ENCODE data around the gene TMEM94. TPM values are rescaled to one million over a fixed set of nuclear protein-coding genes. Genes with fewer than 3 reads are reported as not detected.
"Not testable (repeated sequence)": the region's sequence is repeated elsewhere in the genome, so short reads cannot be mapped to it uniquely, and the experiment has no call there.

TMEM94 gene
- total RNA-seq, 1 experiment from 2014 or later = 53.2 TPM

DNA sequence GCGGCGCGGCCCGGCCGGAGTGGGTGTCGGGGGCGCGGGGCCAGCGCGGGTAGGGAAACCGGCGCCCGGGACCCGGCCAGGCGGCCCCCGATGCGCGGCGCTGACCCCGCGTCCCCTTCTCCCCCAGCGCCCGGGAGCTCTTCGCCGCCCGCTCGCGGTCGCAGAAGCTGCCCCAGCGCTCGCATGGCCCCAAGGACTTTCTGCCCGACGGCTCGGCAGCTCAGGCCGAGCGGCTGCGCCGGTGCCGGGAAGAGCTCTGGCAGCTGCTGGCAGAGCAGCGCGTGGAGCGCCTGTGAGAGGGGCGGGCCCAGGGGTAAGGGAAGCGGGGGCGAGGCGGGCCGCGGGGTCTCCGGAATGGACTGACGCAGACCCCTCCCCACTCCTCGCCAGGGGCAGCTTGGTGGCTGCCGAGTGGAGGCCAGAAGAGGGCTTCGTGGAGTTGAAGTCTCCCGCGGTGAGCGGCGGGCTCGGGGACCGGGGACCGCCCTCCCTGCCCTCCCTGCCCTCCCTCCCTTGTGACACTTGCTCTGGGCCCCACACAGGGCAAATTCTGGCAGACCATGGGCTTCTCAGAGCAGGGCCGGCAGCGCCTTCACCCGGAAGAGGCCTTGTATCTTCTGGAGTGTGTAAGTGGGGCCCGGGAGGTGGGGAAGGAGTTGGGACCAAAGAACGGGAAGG lies 60.3 kb downstream of the TMEM94 start:
- no peak for DNase-seq (ENCODE audit: low spot score)

DNA sequence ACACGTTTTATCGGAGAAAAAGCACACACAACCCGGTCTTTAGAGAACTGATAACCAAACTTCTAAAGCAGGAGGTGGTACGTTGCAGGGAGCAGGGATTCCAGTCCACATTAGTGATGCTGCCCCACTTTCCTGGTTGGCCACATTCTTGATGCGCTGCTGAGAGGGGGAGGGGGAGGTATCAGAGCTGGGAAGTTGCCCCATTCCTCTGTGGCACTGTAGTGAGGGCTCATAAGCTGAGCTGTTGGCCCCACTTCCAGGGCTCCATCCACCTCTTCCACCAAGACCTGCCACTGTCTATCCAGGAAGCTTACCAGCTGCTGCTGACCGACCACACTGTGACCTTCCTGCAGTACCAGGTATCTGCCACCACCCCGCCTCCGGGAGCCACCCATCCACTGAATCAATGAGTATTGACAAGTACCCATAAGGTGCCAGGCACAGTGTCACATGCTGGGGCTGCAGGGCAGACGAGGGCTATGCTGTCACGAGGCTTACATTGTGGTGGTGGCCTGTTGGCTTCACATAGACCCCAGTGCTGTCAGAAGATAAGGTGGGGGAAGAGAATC lies 60.9 kb downstream of the TMEM94 start:
- in situ Hi-C loops (cut with HindIII; ENCODE audit: low sequenced_read_pairs) = no loop called here
- no peak for DNase-seq (ENCODE audit: low spot score)

More for the DNA sequence above, 60.3 kb downstream of the TMEM94 start:
- in situ Hi-C loops (cut with HindIII; ENCODE audit: low sequenced_read_pairs) = no loop called here

- no peak for DNase-seq (ENCODE audit: low spot score)
- in situ Hi-C loops (cut with HindIII; ENCODE audit: low sequenced_read_pairs) = no loop called here
These were observed 61.8 kb downstream of the TMEM94 start for GRCh38 chr17:75518201-75518600.

- in situ Hi-C loops (cut with HindIII; ENCODE audit: low sequenced_read_pairs) = no loop called here
These were observed 62.6 kb downstream of the TMEM94 start for GRCh38 chr17:75518983-75519537.

GRCh38 chr17:75520413-75520812 lies 64.0 kb downstream of the TMEM94 start:
- DNase-seq (ENCODE audit: low spot score); in situ Hi-C loops (cut with HindIII; ENCODE audit: low sequenced_read_pairs): not testable (repeated sequence)

More at GRCh38 chr17:75518983-75519537, 62.6 kb downstream of the TMEM94 start:
- no peak for DNase-seq (ENCODE audit: low spot score)

DNA sequence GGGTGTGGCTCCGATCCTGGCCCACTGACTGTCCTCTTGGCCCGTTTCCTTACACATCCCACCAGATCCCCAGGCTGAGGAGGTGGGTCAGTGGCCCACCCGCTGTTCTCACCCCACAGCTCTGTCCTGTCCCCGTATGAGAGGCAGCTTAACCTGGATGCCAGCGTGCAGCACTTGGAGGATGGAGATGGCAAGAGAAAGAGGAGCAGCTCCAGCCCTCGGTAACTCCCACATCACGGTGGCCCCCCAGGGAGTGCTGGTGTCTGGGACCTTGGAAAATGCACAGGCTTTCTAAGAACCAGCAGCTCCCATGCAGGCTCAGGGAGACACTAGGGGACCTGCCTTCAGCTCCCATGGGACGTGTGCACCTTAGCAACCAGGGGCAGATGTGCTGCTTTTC lies 64.9 kb downstream of the TMEM94 start:
- DNase-seq (ENCODE audit: low spot score) = no peak
- in situ Hi-C loops (cut with HindIII; ENCODE audit: low sequenced_read_pairs) = no loop called here

DNA sequence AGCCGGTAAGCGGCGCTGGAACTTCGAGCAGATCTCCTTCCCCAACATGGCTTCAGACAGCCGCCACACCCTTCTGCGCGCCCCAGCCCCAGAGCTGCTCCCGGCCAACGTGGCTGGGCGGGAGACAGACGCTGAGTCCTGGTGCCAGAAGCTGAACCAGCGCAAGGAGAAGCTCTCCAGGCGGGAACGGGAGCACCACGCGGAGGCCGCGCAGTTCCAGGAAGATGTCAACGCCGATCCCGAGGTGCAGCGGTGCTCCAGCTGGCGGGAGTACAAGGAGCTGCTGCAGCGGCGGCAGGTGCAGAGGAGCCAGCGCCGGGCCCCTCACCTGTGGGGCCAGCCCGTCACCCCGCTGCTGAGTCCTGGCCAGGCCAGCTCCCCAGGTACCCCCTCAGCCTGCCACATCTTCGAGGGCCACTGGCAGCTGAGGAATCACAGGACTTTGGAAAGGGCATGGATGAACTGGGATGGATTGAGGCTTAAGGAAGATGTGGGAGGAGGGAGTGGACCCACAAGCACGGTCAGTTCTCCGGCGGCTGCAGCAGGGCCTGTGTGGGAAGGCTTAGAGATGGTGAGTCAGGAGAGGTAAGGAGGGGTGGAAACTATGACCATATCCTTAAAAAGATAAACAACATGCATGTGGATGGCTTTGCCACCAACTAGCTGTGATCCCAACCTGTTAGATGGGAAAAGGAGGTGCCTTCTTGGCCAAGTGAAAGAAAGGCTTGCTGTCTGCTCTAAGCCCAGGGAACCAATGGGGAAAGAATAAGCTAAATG lies 65.7 kb downstream of the TMEM94 start:
- in situ Hi-C loops (cut with HindIII; ENCODE audit: low sequenced_read_pairs) = no loop called here
- DNase-seq (ENCODE audit: low spot score) = no peak

GRCh38 chr17:75523647-75524046 lies 67.2 kb downstream of the TMEM94 start:
- in situ Hi-C loops (cut with HindIII; ENCODE audit: low sequenced_read_pairs) = no loop called here
- DNase-seq (ENCODE audit: low spot score) = no peak

DNA sequence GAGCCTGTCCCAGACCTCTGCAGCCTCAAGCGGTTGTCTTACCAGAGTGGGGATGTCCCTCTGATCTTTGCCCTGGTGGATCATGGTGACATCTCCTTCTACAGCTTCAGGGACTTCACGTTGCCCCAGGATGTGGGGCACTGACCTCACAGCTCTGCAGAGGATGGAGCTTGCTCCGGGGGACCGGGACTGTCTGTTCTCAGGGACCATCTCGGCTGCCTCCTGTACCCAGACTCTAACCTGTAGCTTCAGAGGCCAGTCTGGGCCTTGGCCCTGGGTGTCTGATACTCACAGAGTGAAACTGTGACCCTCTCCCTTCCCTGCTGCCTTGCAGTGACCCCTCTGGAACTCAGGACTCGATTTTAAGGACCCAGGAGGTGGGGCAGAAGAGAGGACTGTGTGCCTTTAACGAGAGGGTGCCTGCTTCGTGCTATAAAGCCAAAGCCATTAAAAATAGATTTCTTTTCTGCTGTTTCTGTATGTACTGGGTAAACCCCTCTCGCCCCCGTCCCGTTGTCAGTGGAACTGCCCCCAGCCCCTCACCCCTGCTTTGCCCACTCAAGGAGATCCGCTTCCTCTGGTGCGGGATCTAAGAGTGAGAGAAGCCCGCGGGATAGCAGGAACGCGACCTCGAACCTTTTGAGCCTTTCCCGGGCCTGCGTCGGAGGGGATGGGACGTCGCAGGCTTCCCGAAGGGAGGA lies 68.0 kb downstream of the TMEM94 start:
- no peak for DNase-seq (ENCODE audit: low spot score)
- in situ Hi-C loops (cut with HindIII; ENCODE audit: low sequenced_read_pairs) = no loop called here

GRCh38 chr17:75524970-75525805 lies 68.8 kb downstream of the TMEM94 start, which contains the start of gene LLGL2:
LLGL2 (plus strand) TSS chr17:75525697; CDS start chr17:75543427, 17,730 bp downstream.
- in situ Hi-C loops (cut with HindIII; ENCODE audit: low sequenced_read_pairs) = no loop called here
- peak; percentile 67 for DNase-seq (ENCODE audit: low spot score)

DNA sequence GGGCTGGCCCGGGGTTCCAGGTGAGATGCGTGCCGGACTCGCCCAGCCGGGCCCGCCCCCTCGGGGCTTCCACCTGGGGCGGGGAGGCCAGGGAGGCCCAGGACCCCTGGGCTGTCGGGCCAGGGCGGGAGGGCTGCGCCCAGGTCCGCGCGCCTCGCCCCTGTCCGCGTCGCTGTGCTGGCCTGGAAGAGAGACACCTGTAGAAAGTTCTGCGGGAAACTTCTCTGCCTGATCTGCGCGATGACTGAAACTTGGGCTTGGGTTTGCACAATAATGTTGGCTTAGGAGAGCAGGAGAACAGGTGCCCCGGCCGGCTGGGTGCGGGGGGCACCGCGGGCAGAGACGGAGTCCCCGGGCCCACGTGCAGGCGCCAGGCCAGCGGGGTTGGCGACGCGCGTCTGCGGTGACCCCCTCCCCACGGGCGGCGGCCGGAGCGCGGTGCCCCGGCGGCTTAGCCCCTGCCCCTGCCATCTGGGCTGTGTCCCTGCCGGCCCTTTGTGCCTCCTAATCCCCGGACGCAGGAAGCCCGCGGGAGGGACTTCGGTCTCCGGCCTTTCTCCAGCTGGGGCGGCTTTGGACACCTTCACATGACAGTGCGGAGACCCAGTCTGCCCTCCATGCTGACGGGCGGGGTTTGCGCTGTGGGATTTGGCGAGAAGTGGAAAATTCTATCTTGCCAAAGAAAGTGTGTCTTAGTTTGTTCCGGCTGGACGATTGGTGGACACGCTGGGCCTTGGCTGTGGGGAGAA lies 69.5 kb downstream of the TMEM94 start:
- in situ Hi-C loops (cut with HindIII; ENCODE audit: low sequenced_read_pairs) = no loop called here
- no peak for DNase-seq (ENCODE audit: low spot score)

GRCh38 chr17:75526555-75527270 lies 70.3 kb downstream of the TMEM94 start:
- in situ Hi-C loops (cut with HindIII; ENCODE audit: low sequenced_read_pairs) = no loop called here
- no peak for DNase-seq (ENCODE audit: low spot score)

DNA sequence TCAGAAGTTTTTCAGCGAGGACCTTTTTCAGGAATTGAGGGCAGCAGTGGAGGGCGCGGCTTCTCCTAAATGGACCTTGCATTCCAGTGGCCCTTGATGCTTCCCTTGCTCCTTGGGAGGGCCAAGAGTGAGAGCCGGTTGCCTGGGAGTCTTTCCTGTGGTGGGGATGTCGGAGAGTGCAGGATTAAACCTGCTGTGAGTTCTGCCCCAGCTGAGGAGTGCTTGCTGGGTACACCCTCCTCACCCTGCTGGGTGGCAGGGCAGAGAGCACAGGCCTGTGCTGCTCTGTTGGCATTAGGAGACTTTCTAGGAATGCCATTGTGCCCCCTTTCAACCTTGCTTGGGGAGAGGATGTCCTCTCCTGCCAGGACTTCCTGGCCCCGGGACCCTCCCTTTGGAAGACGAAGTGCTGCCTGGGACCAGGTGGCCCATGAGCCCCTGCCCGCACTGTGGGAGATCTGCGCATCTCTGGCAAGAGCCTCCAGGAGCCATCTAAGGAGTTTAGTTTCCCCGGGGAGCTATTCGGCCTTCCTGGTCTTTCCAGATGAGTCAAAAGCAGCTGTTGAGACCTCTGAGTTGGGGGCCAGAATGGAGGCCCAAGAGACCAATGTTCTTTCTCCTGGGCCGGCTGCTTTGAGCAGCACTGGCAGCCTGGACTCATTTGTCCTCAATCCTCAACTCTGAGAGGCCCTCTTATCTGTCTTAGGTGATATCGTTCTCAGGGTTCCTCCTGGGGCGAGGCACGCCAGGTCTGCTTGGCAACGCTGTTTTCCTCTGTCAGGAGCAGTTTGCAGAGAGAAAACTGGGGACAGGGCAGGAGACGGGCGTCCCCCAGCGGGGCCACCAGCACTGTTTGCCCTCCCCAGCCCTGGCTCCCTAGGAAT lies 74.6 kb downstream of the TMEM94 start:
- no peak for DNase-seq (ENCODE audit: low spot score)
- in situ Hi-C loops (cut with HindIII; ENCODE audit: low sequenced_read_pairs) = no loop called here

DNA sequence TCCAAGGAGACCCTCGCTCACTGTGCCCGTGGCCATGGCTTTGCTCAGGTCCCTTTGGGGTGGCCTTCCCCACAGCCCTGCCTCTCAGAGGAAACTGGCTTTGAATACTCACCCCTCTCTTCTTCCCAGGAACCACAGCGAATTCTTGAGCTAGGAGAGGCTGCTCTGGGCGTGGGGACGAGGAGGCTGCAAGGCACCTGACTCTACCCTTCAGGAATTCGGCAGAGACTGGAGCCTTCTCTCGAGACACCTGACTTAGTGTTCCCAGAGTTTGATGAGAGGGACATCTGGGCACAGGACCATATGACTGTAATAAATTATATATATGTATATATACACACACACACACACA lies 75.3 kb downstream of the TMEM94 start:
- DNase-seq (ENCODE audit: low spot score) = no peak

GRCh38 chr17:75535119-75535537 lies 78.7 kb downstream of the TMEM94 start:
- DNase-seq (ENCODE audit: low spot score) = no peak
- in situ Hi-C loops (cut with HindIII; ENCODE audit: low sequenced_read_pairs) = no loop called here

More for the DNA sequence above, 75.3 kb downstream of the TMEM94 start:
- in situ Hi-C loops (cut with HindIII; ENCODE audit: low sequenced_read_pairs) = no loop called here

- in situ Hi-C loops (cut with HindIII; ENCODE audit: low sequenced_read_pairs) = no loop called here
These were observed 79.4 kb downstream of the TMEM94 start for GRCh38 chr17:75535871-75536270.

More at GRCh38 chr17:75535871-75536270, 79.4 kb downstream of the TMEM94 start:
- no peak for DNase-seq (ENCODE audit: low spot score)

Measured in G401 (cell line).